ENCODE measurements around the gene PEAR1.

The PEAR1 gene

GRCh38 chr1:156893048-156893953, at the start of gene PEAR1:
Gene PEAR1, plus strand, starts transcription at chr1:156893718. Its CDS starts 10,209 bp downstream, at chr1:156903927.
- H3K4me3 Mint-ChIP-seq, result peak within 1 kb of the TSS; percentile 61 to 76
- H3K27ac Mint-ChIP-seq, result no peak within 1 kb of the TSS
- peaks cover 26% of the 10 kb centered on the region for H3K4me1 Mint-ChIP-seq
- no peak for DNase-seq
- peak; percentile 14 for ATAC-seq
- no peaks in the 10 kb centered on the region for H3K9me3 Mint-ChIP-seq
- H3K27me3 Mint-ChIP-seq, result peaks cover 91% of the 10 kb centered on the region

GRCh38 chr1:156844102-156844501, 49.4 kb upstream of the PEAR1 start:
- DNase-seq (no peak), ATAC-seq (no peak)
- Mint-ChIP-seq H3K4me3 (peak overlapping the region; percentile 21 to 65), H3K27me3 (peaks cover 93% of the 10 kb centered on the region), H3K4me1 (peaks cover 57% of the 10 kb centered on the region), H3K27ac (peak overlapping the region in 1 of 2 donors; percentile 81), H3K9me3 (no peaks in the 10 kb centered on the region)

- peaks cover 89% of the 10 kb centered on the region for H3K27me3 Mint-ChIP-seq
- DNase-seq (no peak), ATAC-seq (no peak)
- H3K4me3 Mint-ChIP-seq, result peak overlapping the region; percentile 60 to 80
- H3K9me3 Mint-ChIP-seq, result no peaks in the 10 kb centered on the region
- H3K4me1 Mint-ChIP-seq, result peaks cover 59% of the 10 kb centered on the region
- H3K27ac Mint-ChIP-seq, result no peak overlapping the region
Observed at GRCh38 chr1:156844638-156845037, 48.9 kb upstream of the PEAR1 start.

GRCh38 chr1:156845055-156845952, 48.2 kb upstream of the PEAR1 start:
- DNase-seq (peak; percentile 26 to 38), ATAC-seq (peak; percentile 21)
- Mint-ChIP-seq H3K27me3 (peaks cover 82% of the 10 kb centered on the region), H3K9me3 (no peaks in the 10 kb centered on the region), H3K4me3 (peak overlapping the region; percentile 60 to 80), H3K4me1 (peaks cover 56% of the 10 kb centered on the region), H3K27ac (no peak overlapping the region)

- Mint-ChIP-seq H3K27ac (peak overlapping the region in 1 of 2 donors; percentile 37), H3K27me3 (peaks cover 75% of the 10 kb centered on the region)
- ATAC-seq, result no peak
Observed at GRCh38 chr1:156845953-156846545, 47.5 kb upstream of the PEAR1 start.

GRCh38 chr1:156846643-156847042, 46.9 kb upstream of the PEAR1 start:
- H3K27ac Mint-ChIP-seq, result no peak overlapping the region
- H3K4me1 Mint-ChIP-seq, result peaks cover 56% of the 10 kb centered on the region
- DNase-seq (no peak), ATAC-seq (no peak)
- peaks cover 69% of the 10 kb centered on the region for H3K27me3 Mint-ChIP-seq
- no peak overlapping the region for H3K4me3 Mint-ChIP-seq
- no peaks in the 10 kb centered on the region for H3K9me3 Mint-ChIP-seq

More at GRCh38 chr1:156845953-156846545, 47.5 kb upstream of the PEAR1 start:
- H3K9me3 Mint-ChIP-seq, result no peaks in the 10 kb centered on the region
- no peak for DNase-seq
- peaks cover 56% of the 10 kb centered on the region for H3K4me1 Mint-ChIP-seq
- H3K4me3 Mint-ChIP-seq, result peak overlapping the region; percentile 11 to 80

GRCh38 chr1:156847591-156848460, 45.7 kb upstream of the PEAR1 start:
- Mint-ChIP-seq H3K4me1 (peaks cover 56% of the 10 kb centered on the region), H3K27me3 (peaks cover 57% of the 10 kb centered on the region), H3K9me3 (no peaks in the 10 kb centered on the region), H3K27ac (no peak overlapping the region), H3K4me3 (peak overlapping the region in 1 of 2 donors; percentile 72)
- ATAC-seq (no peak), DNase-seq (no peak)

- no peak overlapping the region for H3K27ac Mint-ChIP-seq
- peak overlapping the region; percentile 35 to 72 for H3K4me3 Mint-ChIP-seq
- DNase-seq (peak; percentile 59 to 70), ATAC-seq (peak; percentile 90)
- H3K27me3 Mint-ChIP-seq, result peaks cover 49% of the 10 kb centered on the region
- peaks cover 56% of the 10 kb centered on the region for H3K4me1 Mint-ChIP-seq
- H3K9me3 Mint-ChIP-seq, result no peaks in the 10 kb centered on the region
Observed at GRCh38 chr1:156848461-156849150, 44.9 kb upstream of the PEAR1 start.

GRCh38 chr1:156849151-156849496, 44.4 kb upstream of the PEAR1 start:
- H3K4me3 Mint-ChIP-seq, result peak overlapping the region in 1 of 2 donors; percentile 72
- ATAC-seq, result no peak

GRCh38 chr1:156851779-156852417, 41.6 kb upstream of the PEAR1 start:
- H3K4me3 Mint-ChIP-seq, result no peak overlapping the region
- DNase-seq, result no peak
- no peak overlapping the region for H3K27ac Mint-ChIP-seq
- H3K9me3 Mint-ChIP-seq, result no peaks in the 10 kb centered on the region
- peaks cover 30% of the 10 kb centered on the region for H3K4me1 Mint-ChIP-seq
- ATAC-seq, result no peak
- H3K27me3 Mint-ChIP-seq, result peaks cover 21% of the 10 kb centered on the region

More at GRCh38 chr1:156849151-156849496, 44.4 kb upstream of the PEAR1 start:
- peaks cover 44% of the 10 kb centered on the region for H3K27me3 Mint-ChIP-seq
- no peak overlapping the region for H3K27ac Mint-ChIP-seq
- no peak for DNase-seq
- H3K9me3 Mint-ChIP-seq, result no peaks in the 10 kb centered on the region
- peaks cover 52% of the 10 kb centered on the region for H3K4me1 Mint-ChIP-seq

- Mint-ChIP-seq H3K27me3 (peaks cover 21% of the 10 kb centered on the region), H3K4me3 (no peak overlapping the region), H3K9me3 (no peaks in the 10 kb centered on the region), H3K4me1 (peaks cover 24% of the 10 kb centered on the region), H3K27ac (no peak overlapping the region)
- DNase-seq (no peak), ATAC-seq (no peak)
Observed at GRCh38 chr1:156852418-156852874, 41.1 kb upstream of the PEAR1 start.

- H3K9me3 Mint-ChIP-seq, result no peaks in the 10 kb centered on the region
- ATAC-seq (no peak), DNase-seq (no peak)
- no peak overlapping the region for H3K4me3 Mint-ChIP-seq
- peaks cover 24% of the 10 kb centered on the region for H3K27me3 Mint-ChIP-seq
- H3K27ac Mint-ChIP-seq, result peak overlapping the region in 1 of 2 donors; percentile 57
- peaks cover 16% of the 10 kb centered on the region for H3K4me1 Mint-ChIP-seq
Observed at GRCh38 chr1:156853761-156854160, 39.8 kb upstream of the PEAR1 start.

- DNase-seq, result no peak
- no peaks in the 10 kb centered on the region for H3K9me3 Mint-ChIP-seq
- H3K27ac Mint-ChIP-seq, result no peak overlapping the region
- ATAC-seq, result no peak
- H3K4me1 Mint-ChIP-seq, result peaks cover 14% of the 10 kb centered on the region
- no peak overlapping the region for H3K4me3 Mint-ChIP-seq
- peaks cover 31% of the 10 kb centered on the region for H3K27me3 Mint-ChIP-seq
Observed at GRCh38 chr1:156854634-156855033, 38.9 kb upstream of the PEAR1 start.
